HepG2 (cell line): ENCODE measurements around the gene RGS1. TPM values are rescaled to one million over a fixed set of nuclear protein-coding genes. Genes with fewer than 3 reads are reported as not detected.

Experiments used
- ATAC-seq: fragments of 200-7000 bp; cut with Tn5 transposase; 3 replicates; pipeline ENCODE4 v1.9.1; 2020; ENCODE audit warnings: mild to moderate bottlenecking, moderate library complexity
- BruUV-seq: library from RNA; stranded (reverse); fragments of 400-500 nt; replicated peaks from 2 replicates; lab custom pipeline; 2021; lab: Mats Ljungman, UMichigan
- CTCF ChIA-PET: fragments of 300-600 bp; formaldehyde crosslinking; extraction: SDS; loops from one replicate; lab custom pipeline; 2021; ENCODE audit warnings: low total read pairs, inconsistent platforms, low intra/inter-chr PET ratio; lab: Yijun Ruan, JAX
- POLR2A ChIA-PET: fragments of 350-600 bp; sonication (Branson Sonifier 250); formaldehyde crosslinking; loops from one replicate; lab custom pipeline; 2020; ENCODE audit warnings: antibody characterized with exemption, inconsistent platforms; lab: Yijun Ruan, JAX
- DNase-seq: peaks from one replicate; pipeline ENCODE4 v3.0.0-alpha.2; 2015; ENCODE audit warnings: low spot score
- FAIRE-seq: peaks from 3 replicates; lab custom pipeline; 2011; peaks lifted over from hg19 to GRCh38; lab: Jason Lieb, UNC
- H2AFZ ChIP-seq: one replicate; pipeline ENCODE4 v1.6.1; 2011; ENCODE audit warnings: low read length, inconsistent platforms
- H3K27ac ChIP-seq: fragments of 300-600 bp; 3 replicates; pipeline ENCODE4 v1.8.0; 2011; ENCODE audit warnings: mixed run types, mild to moderate bottlenecking, mixed read lengths, low read length, inconsistent platforms; ENCODE audit not compliant: insufficient read depth; ENCODE audit errors: extremely low read length
- H3K27me3 ChIP-seq, 2 experiments: fragments of 200-600 bp in 1 of 2; 2 replicates in 1 of 2; 3 replicates in 1 of 2; pipeline versions ENCODE4 v1.6.0 to v1.8.0; 2011; ENCODE audit warnings: low read length in 2 of 2, mild to moderate bottlenecking in 2 of 2, moderate library complexity in 2 of 2, inconsistent platforms in 1 of 2; ENCODE audit not compliant: insufficient read depth in 2 of 2, control insufficient read depth in 1 of 2
- H3K36me3 ChIP-seq, 2 experiments: fragments of 200-600 bp in 1 of 2; replicated peaks in 1 of 2; 2 replicates in 1 of 2; 3 replicates in 1 of 2; pipeline versions ENCODE4 v1.5.1 to v1.8.0; 2011; ENCODE audit warnings: low read length in 2 of 2, inconsistent platforms in 1 of 2; ENCODE audit not compliant: insufficient read depth in 2 of 2, control insufficient read depth in 1 of 2
- H3K4me1 ChIP-seq: 2 replicates; pipeline ENCODE4 v1.5.1; 2012; ENCODE audit warnings: low read length, inconsistent platforms; ENCODE audit not compliant: insufficient read depth
- H3K4me2 ChIP-seq: 2 replicates; pipeline ENCODE4 v1.6.0; 2011; ENCODE audit warnings: low read depth, low read length, inconsistent platforms
- H3K4me3 ChIP-seq, 3 experiments: fragments of 200-600 bp in 1 of 3; sonication (generic), shearing (Covaris generic) in 1 of 3; replicated peaks in 1 of 3; 2 replicates each; pipeline ENCODE4 v1.5.1; 2011 to 2016; ENCODE audit warnings: low read length in 3 of 3, inconsistent platforms in 2 of 3, low read depth in 2 of 3, mild to moderate bottlenecking in 2 of 3, control low read depth in 1 of 3, mixed read lengths in 1 of 3; ENCODE audit not compliant: insufficient read depth in 1 of 3
- H3K79me2 ChIP-seq: one replicate; pipeline ENCODE4 v1.6.1; 2011; ENCODE audit warnings: low read length, inconsistent platforms; ENCODE audit not compliant: insufficient read depth
- H3K9ac ChIP-seq: 2 replicates; pipeline ENCODE4 v1.6.0; 2011; ENCODE audit warnings: mild to moderate bottlenecking, low read depth, low read length, inconsistent platforms; ENCODE audit not compliant: insufficient read depth
- H3K9me3 ChIP-seq: 2 replicates; pipeline ENCODE4 v1.5.1; 2012; ENCODE audit warnings: mild to moderate bottlenecking, low read length
- H4K20me1 ChIP-seq: 2 replicates; pipeline ENCODE4 v1.6.0; 2011; ENCODE audit warnings: inconsistent platforms, mild to moderate bottlenecking, low read length, moderate library complexity; ENCODE audit not compliant: insufficient read depth
- KLF15 ChIP-seq: sonication (generic); formaldehyde crosslinking; IDR thresholded peaks from 2 replicates; pipeline ENCODE4 v1.8.1; 2023; ENCODE audit warnings: borderline replicate concordance, mild to moderate bottlenecking, inconsistent platforms, missing genetic modification reagents, mixed read lengths
- MAF1 ChIP-seq: sonication (generic); formaldehyde crosslinking; IDR thresholded peaks from 2 replicates; pipeline ENCODE4 v1.5.0; 2020; ENCODE audit warnings: missing genetic modification reagents, borderline replicate concordance
- PRDM4 ChIP-seq: sonication (generic); formaldehyde crosslinking; IDR thresholded peaks from 2 replicates; pipeline ENCODE4 v1.9.0; 2021; ENCODE audit warnings: missing genetic modification reagents, borderline replicate concordance
- SNAPC2 ChIP-seq: sonication (generic); formaldehyde crosslinking; IDR thresholded peaks from 2 replicates; pipeline ENCODE4 v1.8.1; 2022; ENCODE audit warnings: mild to moderate bottlenecking, missing genetic modification reagents
- TCF7L2 ChIP-seq: IDR thresholded peaks from 2 replicates; pipeline ENCODE4 v1.6.1; 2011; ENCODE audit warnings: mild to moderate bottlenecking, low read depth, low read length, moderate library complexity
- U2AF2 ChIP-seq: fragments of 200-400 bp; formaldehyde crosslinking; IDR thresholded peaks from 2 replicates; pipeline ENCODE4 v1.6.1; 2017; ENCODE audit warnings: low read depth, mild to moderate bottlenecking, low read length
- ZIK1 ChIP-seq: sonication (generic); formaldehyde crosslinking; IDR thresholded peaks from 2 replicates; pipeline ENCODE4 v1.5.0; 2020; ENCODE audit warnings: mild to moderate bottlenecking, low read depth, missing genetic modification reagents, borderline replicate concordance
- ZNF280D ChIP-seq: sonication (generic); formaldehyde crosslinking; IDR thresholded peaks from 2 replicates; pipeline ENCODE4 v1.5.1; 2020; ENCODE audit warnings: mild to moderate bottlenecking, missing genetic modification reagents
- ZNF318 ChIP-seq: sonication (generic); formaldehyde crosslinking; IDR thresholded peaks from 2 replicates; pipeline ENCODE4 v1.4.0; 2020; ENCODE audit warnings: mild to moderate bottlenecking, missing genetic modification reagents
- ZNF556 ChIP-seq: sonication (generic); formaldehyde crosslinking; IDR thresholded peaks from 2 replicates; pipeline ENCODE4 v1.4.0; 2020; ENCODE audit warnings: mild to moderate bottlenecking, missing genetic modification reagents, borderline replicate concordance
- ZNF724P ChIP-seq: sonication (generic); formaldehyde crosslinking; IDR thresholded peaks from 2 replicates; pipeline ENCODE4 v1.8.0; 2022; ENCODE audit warnings: missing genetic modification reagents, borderline replicate concordance
- WGBS: methylation state at CpG from one replicate; pipeline ENCODE4 v1.1.6; 2017; ENCODE audit warnings: low lambda C conversion rate; 5-methylcytosine and 5-hydroxymethylcytosine counted together
- in situ Hi-C: cut with HindIII; loops from 2 replicates; pipeline ENCODE4 v1.10.0; 2017; ENCODE audit warnings: low pct_unique_long_range_greater_than_20kb; ENCODE audit not compliant: extremely low pct_ligation_motif_present
- intact Hi-C: fragments of 100-400 bp; cut with micrococcal nuclease; formaldehyde crosslinking; loops from one replicate; pipeline ENCODE4 v1.10.0; 2022; ENCODE audit not compliant: unreplicated experiment
- polyA plus RNA-seq, 8 experiments: library from polyadenylated mRNA; depleted of rRNA in 3 of 8; stranded (reverse) in 7 of 8; unstranded in 1 of 8; fragments of >200 nt; fragmentation: Illumina TruSeq in 4 of 8; extraction: Trizol in 4 of 8; gene quantifications; 2 replicates each; pipeline versions ENCODE4 v1.2.1 to v1.2.3, GENCODE V29; 2011 to 2016; ENCODE audit warnings: low read depth in 4 of 8, missing spikeins in 1 of 8, mixed read lengths in 1 of 8; ENCODE audit not compliant: insufficient read depth in 1 of 8
- total RNA-seq, 5 experiments: library from RNA; depleted of rRNA; stranded (reverse); fragments of >200 nt; fragmentation: Illumina TruSeq; extraction: Trizol; gene quantifications; 2 replicates each; pipeline ENCODE4 v1.2.3, GENCODE V29; 2016; ENCODE audit warnings: low read depth in 1 of 5

Gene RGS1
- total and polyA plus RNA-seq, 2 of the 13 experiments (the other 11 are each of a cell fraction or from before 2014, with no cell fraction given), result not detected

- in situ Hi-C loops (no loop called here), intact Hi-C loops (no loop called here)
- ChIA-PET CTCF (no interaction called here), POLR2A (no interaction called here)
- H2AFZ ChIP-seq, result no peak overlapping the region
- H3K9me3 ChIP-seq, result no peaks in the 10 kb centered on the region
- peaks cover 9% of the 10 kb centered on the region; the same call in 1 of the 2 replicates for H3K4me1 ChIP-seq
- no peaks in the 10 kb centered on the region for H3K79me2 ChIP-seq
- DNase-seq (no peak), FAIRE-seq (no peak), ATAC-seq (no peak)
- H3K4me3 ChIP-seq, result no peak overlapping the region
- H4K20me1 ChIP-seq, result no peaks in the 10 kb centered on the region
- WGBS, result 51% methylated on average over 3 of the region's 3 CpGs
- no peaks in the 10 kb centered on the region for H3K36me3 ChIP-seq
- BruUV-seq, result no TSS peak
- H3K27me3 ChIP-seq, result no peaks in the 10 kb centered on the region
- H3K9ac ChIP-seq, result no peak overlapping the region
- no peak overlapping the region for H3K4me2 ChIP-seq
- H3K27ac ChIP-seq, result no peak overlapping the region
- no peak for TF ChIP-seq MAF1 (CRISPR knock-in tag)
- no peak for TF ChIP-seq ZIK1 (CRISPR knock-in tag)
- TF ChIP-seq KLF15 (CRISPR knock-in tag), result no peak
- no peak for TF ChIP-seq ZNF724P (CRISPR knock-in tag)
- no peak for TF ChIP-seq SNAPC2
- TF ChIP-seq ZNF280D (CRISPR knock-in tag), result no peak
- no peak for TF ChIP-seq ZNF556 (CRISPR knock-in tag)
- no peak for TF ChIP-seq U2AF2
- no peak for TF ChIP-seq ZNF318 (CRISPR knock-in tag)
- no peak for TF ChIP-seq PRDM4
- TF ChIP-seq TCF7L2, result no peak
Observed at GRCh38 chr1:192563129-192563528, 12.4 kb upstream of the RGS1 start.
